Heart left ventricle (tissue), 16 donors: ENCODE results near the gene CDH23. TPM values are rescaled to one million over a fixed set of nuclear protein-coding genes. Genes with fewer than 3 reads are reported as not detected.

Experiments used
- ATAC-seq, 4 donors: fragments of 200-7000 bp; cut with Tn5 transposase; one replicate each; pipeline ENCODE4 v1.9.1; 2020 to 2022; ENCODE audit warnings: moderate library complexity in 4 of 4, mild to moderate bottlenecking in 3 of 4, moderate number of reproducible peaks in 1 of 4
- DNase-seq, 5 donors: peaks; one replicate each; pipeline ENCODE4 v3.0.0-alpha.2; 2020
- H3K27ac ChIP-seq, 12 donors: fragments of 200-600 bp; sonication (generic) in 4 of 12; one replicate each; pipeline versions ENCODE4 v1.5.0 to v1.8.0; 2016 to 2022; ENCODE audit warnings: mild to moderate bottlenecking in 2 of 12
- H3K27me3 ChIP-seq, 9 donors: fragments of 200-600 bp; sonication (generic) in 2 of 9; one replicate each; pipeline versions ENCODE4 v1.5.1 to v1.8.0; 2016 to 2022; ENCODE audit warnings: mild to moderate bottlenecking in 3 of 9
- H3K36me3 ChIP-seq, 9 donors: fragments of 200-600 bp; sonication (generic) in 2 of 9; one replicate each; pipeline versions ENCODE4 v1.5.0 to v1.8.0; 2018 to 2022; ENCODE audit warnings: mild to moderate bottlenecking in 2 of 9
- H3K4me1 ChIP-seq, 12 donors: fragments of 200-600 bp; sonication (generic) in 4 of 12; one replicate each; pipeline versions ENCODE4 v1.5.0 to v1.8.0; 2016 to 2022; ENCODE audit warnings: mild to moderate bottlenecking in 3 of 12
- H3K4me3 ChIP-seq, 12 donors: fragments of 200-600 bp; sonication (generic) in 4 of 12; one replicate each; pipeline versions ENCODE4 v1.5.0 to v1.8.0; 2017 to 2022; ENCODE audit warnings: mild to moderate bottlenecking in 9 of 12, moderate library complexity in 4 of 12
- H3K9me3 ChIP-seq, 12 donors: fragments of 200-600 bp; sonication (generic) in 4 of 12; one replicate each; pipeline versions ENCODE4 v1.5.0 to v1.8.0; 2016 to 2022; ENCODE audit warnings: mild to moderate bottlenecking in 1 of 12
- POLR2A ChIP-seq, 2 donors: fragments of 450-650 bp; IDR thresholded peaks; one replicate each; pipeline ENCODE4 v1.6.1; 2017; ENCODE audit warnings: antibody characterized with exemption in 2 of 2, mild to moderate bottlenecking in 2 of 2, moderate library complexity in 2 of 2
- WGBS, 4 donors: extraction: QIAGEN DNeasy Blood & Tissue Kit in 2 of 4; methylation state at CpG; one replicate each; pipeline versions ENCODE4 v1.1.5 to v1.1.7; 2013 to 2018; 5-methylcytosine and 5-hydroxymethylcytosine counted together
- intact Hi-C, 10 donors: fragments of 100-400 bp; cut with DNase I; formaldehyde crosslinking; loops; one replicate each; pipeline versions ENCODE4 v1.11.1 to v1.14.2; 2022
- polyA plus RNA-seq, 2 donors: library from polyadenylated mRNA; stranded (reverse); fragments of 200-250 nt; gene quantifications; one replicate each; pipeline ENCODE4 v1.2.3, GENCODE V29; 2013
- total RNA-seq, 9 donors: library from RNA; depleted of rRNA in 2 of 9; stranded (reverse); fragments of >200 nt in 2 of 9; fragmentation: NEBNext Ultra II Directional in 3 of 9; extraction: Animal tissue kit (Norgen Biotek cat#: 25700) in 3 of 9; gene quantifications; one replicate each; pipeline versions ENCODE4 v1.1.0 to v1.2.4, GENCODE V29; 2016 to 2023
- TF ChIP-seq, protein P1 (sequence below), 12 donors: fragments of 200-600 bp; sonication (generic) in 4 of 12; IDR thresholded peaks; one replicate each; pipeline versions ENCODE4 v1.5.0 to v1.8.0; 2018 to 2022; ENCODE audit warnings: antibody characterized with exemption in 12 of 12, mild to moderate bottlenecking in 5 of 12
- donor health status: ischemic (EF 13 %, LVEDD 7.1; RV severe dilation, severe dysfunction).
- donor health status: healthy with polysubstance abuse.
- donor health status: DM: no; HTN: yes; CAD: no.
- donor health status: DM: no; HTN: no; CAD: no.
- donor health status: ischemic (EF 25% LVEDD 6.9; RV normal size, moderate dysfunction).
- donor health status: ischemic (EF 25% LVEDD 5.7; RV mildly dilated, moderate dysfunction).
- donor health status: healthy.
- donor health status: DM: yes; HTN: yes; CAD: no.
- donor health status: ischemic (EF 35%, LVEDD 5.7; RV mildly dilated, moderate dysfunction).
- donor health status: nonischemic (EF 11% LVEDD 7.7; RV severe dilation, severe dysfunction).
- donor health status: DM: yes; HTN: yes; CAD: no.
- donor health status: PGD.
- donor health status: ischemic (EF 29% LVEDD 5.4; RV normal size, mild dysfunction).
- donor health status: nonischemic (EF 23%, LVEDD 6.1; RV moderate dilation, normal function).

Gene CDH23
- total and polyA plus RNA-seq, 11 donors: 1.2 to 8.6 (median 3.9) TPM

GRCh38 chr10:71657604-71658466 lies 261.1 kb downstream of the CDH23 start:
- TF ChIP-seq POLR2A (IDR thresholded peaks at IDR 0.05): no peak
- TF ChIP-seq, protein P1, sequence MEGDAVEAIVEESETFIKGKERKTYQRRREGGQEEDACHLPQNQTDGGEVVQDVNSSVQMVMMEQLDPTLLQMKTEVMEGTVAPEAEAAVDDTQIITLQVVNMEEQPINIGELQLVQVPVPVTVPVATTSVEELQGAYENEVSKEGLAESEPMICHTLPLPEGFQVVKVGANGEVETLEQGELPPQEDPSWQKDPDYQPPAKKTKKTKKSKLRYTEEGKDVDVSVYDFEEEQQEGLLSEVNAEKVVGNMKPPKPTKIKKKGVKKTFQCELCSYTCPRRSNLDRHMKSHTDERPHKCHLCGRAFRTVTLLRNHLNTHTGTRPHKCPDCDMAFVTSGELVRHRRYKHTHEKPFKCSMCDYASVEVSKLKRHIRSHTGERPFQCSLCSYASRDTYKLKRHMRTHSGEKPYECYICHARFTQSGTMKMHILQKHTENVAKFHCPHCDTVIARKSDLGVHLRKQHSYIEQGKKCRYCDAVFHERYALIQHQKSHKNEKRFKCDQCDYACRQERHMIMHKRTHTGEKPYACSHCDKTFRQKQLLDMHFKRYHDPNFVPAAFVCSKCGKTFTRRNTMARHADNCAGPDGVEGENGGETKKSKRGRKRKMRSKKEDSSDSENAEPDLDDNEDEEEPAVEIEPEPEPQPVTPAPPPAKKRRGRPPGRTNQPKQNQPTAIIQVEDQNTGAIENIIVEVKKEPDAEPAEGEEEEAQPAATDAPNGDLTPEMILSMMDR (IDR thresholded peaks at IDR 0.05): no peak
- no peaks in the 10 kb centered on the region for H3K4me1 ChIP-seq
- no peak for DNase-seq

GRCh38 chr10:71658467-71658745 lies 261.7 kb downstream of the CDH23 start:
- WGBS, 4 donors: 87 to 98% (median 92%) methylated on average over 8 of the region's 8 CpGs
- Histone ChIP-seq H3K4me3 (no peak overlapping the region), H3K4me1 (no peaks in the 10 kb centered on the region), H3K36me3 (no peaks in the 10 kb centered on the region), H3K27ac (no peak overlapping the region), H3K9me3 (peaks cover 0 to 4% (median 0%) of the 10 kb centered on the region in 12 donors), H3K27me3 (no peaks in the 10 kb centered on the region)
- intact Hi-C loops: no loop called here
- DNase-seq (no peak), ATAC-seq (no peak)
- TF ChIP-seq, protein P1 (IDR thresholded peaks at IDR 0.05): no peak

More at GRCh38 chr10:71657604-71658466, 261.1 kb downstream of the CDH23 start:
- no peaks in the 10 kb centered on the region for H3K36me3 ChIP-seq
- no peak overlapping the region for H3K4me3 ChIP-seq
- no peak for ATAC-seq
- WGBS, 4 donors: 88 to 94% (median 92%) methylated on average over 16 of the region's 16 CpGs
- no peaks in the 10 kb centered on the region for H3K27me3 ChIP-seq
- no peak overlapping the region for H3K27ac ChIP-seq
- H3K9me3 ChIP-seq: peaks cover 0 to 4% (median 0%) of the 10 kb centered on the region in 12 donors
- intact Hi-C loops: no loop called here

DNA sequence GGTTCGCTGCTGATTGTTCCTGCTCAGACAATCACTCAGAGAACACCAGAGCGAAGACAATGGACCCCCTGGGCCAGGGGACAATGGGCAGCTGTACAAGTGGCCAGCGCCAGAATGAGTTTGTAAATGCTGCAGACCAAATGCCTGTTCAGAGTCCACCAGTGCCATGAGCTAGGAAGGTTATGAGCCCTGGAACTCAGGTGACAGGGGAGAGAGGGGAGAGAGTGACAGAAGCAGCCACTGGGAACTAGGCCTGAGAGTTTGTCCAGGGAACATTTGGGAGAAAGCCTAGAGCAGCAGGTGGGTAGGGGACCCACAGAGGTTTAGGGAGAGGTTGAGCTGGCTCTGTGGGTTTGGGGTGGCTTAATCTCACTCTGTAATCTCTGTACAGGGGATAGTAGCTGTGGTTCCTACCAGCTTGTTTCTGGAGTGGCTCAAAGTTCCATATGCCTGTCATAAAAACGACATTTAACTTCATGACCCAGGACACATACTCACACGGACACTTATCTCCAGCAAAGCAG lies 262.5 kb downstream of the CDH23 start:
- 75 to 84% (median 77%) methylated on average over 5 of the region's 5 CpGs for WGBS, 4 donors
- H3K27ac ChIP-seq: no peak overlapping the region
- no peaks in the 10 kb centered on the region for H3K36me3 ChIP-seq
- intact Hi-C loops: no loop called here
- H3K27me3 ChIP-seq: no peaks in the 10 kb centered on the region
- H3K4me3 ChIP-seq: no peak overlapping the region
- no peak for TF ChIP-seq POLR2A (IDR thresholded peaks at IDR 0.05)
- TF ChIP-seq, protein P1 (IDR thresholded peaks at IDR 0.05): no peak
- no peaks in the 10 kb centered on the region for H3K4me1 ChIP-seq
- H3K9me3 ChIP-seq: peaks cover 0 to 4% (median 0%) of the 10 kb centered on the region in 12 donors
- ATAC-seq: no peak
- no peak for DNase-seq

GRCh38 chr10:71659737-71660136 lies 263.0 kb downstream of the CDH23 start:
- WGBS, 4 donors: 85 to 94% (median 89%) methylated on average over 10 of the region's 10 CpGs
- Histone ChIP-seq H3K9me3 (peaks cover 0 to 4% (median 0%) of the 10 kb centered on the region in 12 donors), H3K4me1 (no peaks in the 10 kb centered on the region), H3K36me3 (no peaks in the 10 kb centered on the region), H3K27ac (no peak overlapping the region), H3K27me3 (no peaks in the 10 kb centered on the region), H3K4me3 (no peak overlapping the region)
- intact Hi-C loops: loop anchor here in 2 of 10 donors (5.0 kb wide), 2 partner anchors 38 to 48 kb away; no protein-coding TSS in a partner anchor
- DNase-seq (no peak), ATAC-seq (no peak)
- TF ChIP-seq, protein P1 (IDR thresholded peaks at IDR 0.05): no peak
- no peak for TF ChIP-seq POLR2A (IDR thresholded peaks at IDR 0.05)
